HG03354 (cell line): ENCODE measurements around the gene CNN2.
A peak's percentile ranks its signal among the peaks of the same experiment; 100 is the strongest.
"Not testable (repeated sequence)": the region's sequence is repeated elsewhere in the genome, so short reads cannot be mapped to it uniquely, and the experiment has no call there.

Source experiments
- ATAC-seq: cut with Tn5 transposase; IDR thresholded peaks from one replicate; pipeline ENCODE4 v1.9.1; 2021; ENCODE audit warnings: mild to moderate bottlenecking; ENCODE audit not compliant: unreplicated experiment, poor library complexity, severe bottlenecking

Gene CNN2

DNA sequence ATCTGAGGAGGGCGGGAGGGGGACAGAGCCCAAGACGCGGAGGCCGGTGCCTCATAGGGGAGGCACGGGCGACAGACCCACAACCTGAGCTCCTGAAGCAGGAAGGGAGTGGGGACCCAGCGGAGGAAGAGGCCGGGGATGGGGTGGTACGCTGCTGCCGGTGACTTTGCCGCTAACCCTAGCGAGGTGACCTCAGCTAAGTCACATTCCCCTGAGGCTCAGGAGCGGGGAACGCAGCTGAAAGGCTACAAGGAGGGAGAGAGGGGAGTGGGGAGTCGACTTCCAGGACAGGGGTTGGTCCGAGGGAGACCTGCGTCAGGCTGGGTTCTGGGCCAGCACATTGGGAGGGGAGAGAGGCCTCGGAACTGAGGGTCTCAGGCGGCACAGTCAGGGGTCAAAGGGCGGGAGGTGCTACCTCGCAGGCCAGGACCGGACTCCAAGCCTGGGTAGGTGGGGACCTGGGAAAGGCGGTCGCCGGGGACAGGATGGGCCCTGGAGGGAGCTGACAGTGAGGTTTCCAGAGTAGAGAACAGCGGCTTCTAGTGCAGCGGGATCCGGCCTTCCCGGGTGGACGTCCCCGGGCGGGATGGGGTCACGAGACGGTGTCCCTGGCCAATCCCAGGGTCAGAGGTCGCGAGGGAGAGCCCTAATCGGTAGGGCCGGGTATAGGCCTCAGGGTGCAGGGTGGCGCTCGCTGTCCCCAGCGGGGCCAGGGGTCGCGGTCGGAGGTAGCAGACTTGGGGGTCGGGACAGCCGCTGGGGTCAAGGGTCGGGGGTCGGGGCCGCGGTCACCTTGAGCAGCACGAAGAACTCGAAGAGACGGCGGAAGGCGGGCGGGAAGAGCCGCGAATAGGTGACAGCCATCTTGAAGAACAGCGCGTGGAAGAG is 6.2 kb upstream of the CNN2 start:
- no peak for ATAC-seq

DNA sequence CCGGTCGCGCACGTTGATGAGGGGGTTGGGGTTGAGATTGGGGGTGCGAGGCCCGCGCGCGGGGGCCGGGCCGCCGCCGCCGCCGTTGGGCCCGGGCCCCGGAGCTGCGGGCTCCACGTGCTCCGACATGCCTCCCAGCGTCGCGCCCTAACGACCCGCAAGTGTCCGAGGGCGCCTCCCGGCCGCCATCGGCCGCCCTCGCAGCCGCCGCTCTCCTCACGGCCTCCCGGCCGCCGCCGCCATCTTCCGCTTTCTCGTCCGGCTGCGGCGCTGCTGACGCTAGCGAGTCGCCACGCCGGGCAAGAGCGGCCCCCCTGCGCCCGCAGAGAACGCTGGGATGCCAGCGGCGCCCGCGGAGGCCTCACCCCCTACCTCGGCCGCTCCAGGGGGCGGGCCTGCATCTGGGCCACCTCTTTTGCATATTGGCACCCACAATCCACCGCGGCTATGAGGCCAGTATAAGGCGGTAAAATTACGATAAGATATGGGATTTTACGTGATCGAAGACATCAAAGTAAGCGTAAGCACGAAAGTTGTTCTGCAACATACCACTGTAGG is 5.5 kb upstream of the CNN2 start, which contains the start of gene TMEM259:
TMEM259 (minus strand) TSS at position 256 of the 558 bp plus-strand sequence; CDS start at position 129, 127 bp downstream.
- ATAC-seq: peak; percentile 80

DNA sequence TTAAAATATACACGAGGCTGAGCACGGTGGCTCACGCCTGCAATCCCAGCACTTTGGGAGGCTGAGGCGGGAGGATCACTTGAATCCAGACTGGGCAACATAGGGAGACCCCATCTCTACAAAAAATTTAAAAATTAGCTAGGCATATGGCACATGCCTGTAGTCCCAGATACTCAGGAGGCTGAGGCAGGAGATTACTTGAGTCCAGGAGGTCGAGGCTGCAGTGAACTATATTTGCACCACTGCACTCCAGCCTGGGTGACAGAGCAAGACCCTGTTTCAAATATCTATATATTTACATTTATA is 2.6 kb upstream of the CNN2 start:
- ATAC-seq: not testable (repeated sequence)

DNA sequence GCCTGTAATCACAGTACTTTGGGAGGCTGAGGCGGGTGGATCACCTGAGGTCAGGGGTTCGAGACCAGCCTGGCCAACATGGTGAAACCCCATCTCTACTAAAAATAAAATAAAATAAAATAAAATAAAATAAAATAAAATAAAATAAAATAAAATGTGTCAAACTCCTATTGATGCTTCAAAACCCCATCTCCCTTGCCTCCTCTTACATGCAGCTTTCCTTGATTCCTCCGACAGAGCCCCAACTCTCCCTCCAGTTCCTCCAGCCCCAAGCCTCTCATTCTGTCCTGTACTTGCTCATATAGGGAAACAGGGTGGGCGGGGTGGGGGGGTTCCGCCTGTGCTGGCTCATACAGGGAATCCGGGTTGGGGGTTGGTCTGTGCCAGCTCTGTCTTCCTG is 1.3 kb upstream of the CNN2 start:
- ATAC-seq: not testable (repeated sequence)

DNA sequence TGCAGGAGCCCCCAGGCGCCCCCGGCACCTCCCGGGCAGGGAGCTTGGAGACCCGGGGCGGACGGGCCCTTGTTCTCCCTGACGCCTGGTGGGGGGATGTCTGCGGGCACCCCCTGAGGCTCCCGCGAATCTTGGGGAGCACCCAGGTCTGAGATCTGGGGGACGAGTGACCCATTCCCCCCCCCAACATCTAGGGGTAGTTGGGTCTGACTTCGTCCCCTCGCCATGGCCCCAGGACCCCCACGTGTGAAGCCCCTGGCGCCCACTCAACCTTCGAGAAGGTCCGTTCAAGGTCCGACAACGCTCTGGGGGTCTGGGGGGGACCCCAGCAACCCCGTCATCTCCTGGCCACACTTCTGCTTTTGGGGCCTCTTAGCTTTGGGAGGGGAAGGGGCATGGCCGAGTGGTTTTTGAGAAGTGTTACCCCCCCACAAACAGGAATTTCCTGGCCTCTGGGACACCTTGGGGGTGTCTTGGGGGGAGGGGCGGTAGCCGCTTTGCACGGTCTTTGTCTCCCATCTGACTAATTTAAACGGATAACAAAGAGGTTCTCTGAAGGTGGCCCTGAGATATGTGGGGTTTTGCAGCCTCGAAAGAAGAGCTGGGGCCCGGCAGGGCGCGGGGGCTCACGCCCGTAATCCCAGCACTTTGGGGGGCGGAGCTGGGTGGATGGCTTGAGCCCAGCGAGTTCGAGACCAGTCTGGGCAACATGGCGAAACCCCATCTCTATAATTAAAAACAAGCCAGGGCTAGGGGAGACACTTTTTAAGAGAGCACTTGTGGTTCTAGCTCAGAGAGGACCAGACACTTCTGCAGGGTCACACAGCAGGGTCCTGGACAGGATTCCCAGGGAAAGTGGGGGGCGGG is 608 bp downstream of the CNN2 start:
- ATAC-seq: no peak

DNA sequence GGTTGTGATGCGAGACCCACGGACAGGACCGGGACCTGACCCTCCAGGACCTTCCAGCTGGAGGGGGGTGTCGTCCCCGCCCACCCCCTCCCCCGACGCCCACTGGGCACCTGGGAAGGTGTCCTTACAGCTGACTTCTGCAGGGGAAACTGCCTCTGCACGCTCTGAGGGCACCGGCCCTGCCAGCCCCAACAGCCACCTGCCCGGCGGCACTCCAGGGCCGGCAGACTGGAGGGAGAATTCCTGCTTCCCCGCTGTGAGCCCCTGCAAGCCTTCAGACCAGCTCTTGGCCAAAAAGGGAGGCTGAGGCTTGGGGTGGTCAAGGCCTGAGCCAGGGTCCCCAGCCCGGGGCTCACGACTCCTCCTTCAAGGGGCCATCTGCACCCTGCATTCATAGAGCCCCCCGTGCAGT is 1.2 kb downstream of the CNN2 start:
- ATAC-seq: no peak

DNA sequence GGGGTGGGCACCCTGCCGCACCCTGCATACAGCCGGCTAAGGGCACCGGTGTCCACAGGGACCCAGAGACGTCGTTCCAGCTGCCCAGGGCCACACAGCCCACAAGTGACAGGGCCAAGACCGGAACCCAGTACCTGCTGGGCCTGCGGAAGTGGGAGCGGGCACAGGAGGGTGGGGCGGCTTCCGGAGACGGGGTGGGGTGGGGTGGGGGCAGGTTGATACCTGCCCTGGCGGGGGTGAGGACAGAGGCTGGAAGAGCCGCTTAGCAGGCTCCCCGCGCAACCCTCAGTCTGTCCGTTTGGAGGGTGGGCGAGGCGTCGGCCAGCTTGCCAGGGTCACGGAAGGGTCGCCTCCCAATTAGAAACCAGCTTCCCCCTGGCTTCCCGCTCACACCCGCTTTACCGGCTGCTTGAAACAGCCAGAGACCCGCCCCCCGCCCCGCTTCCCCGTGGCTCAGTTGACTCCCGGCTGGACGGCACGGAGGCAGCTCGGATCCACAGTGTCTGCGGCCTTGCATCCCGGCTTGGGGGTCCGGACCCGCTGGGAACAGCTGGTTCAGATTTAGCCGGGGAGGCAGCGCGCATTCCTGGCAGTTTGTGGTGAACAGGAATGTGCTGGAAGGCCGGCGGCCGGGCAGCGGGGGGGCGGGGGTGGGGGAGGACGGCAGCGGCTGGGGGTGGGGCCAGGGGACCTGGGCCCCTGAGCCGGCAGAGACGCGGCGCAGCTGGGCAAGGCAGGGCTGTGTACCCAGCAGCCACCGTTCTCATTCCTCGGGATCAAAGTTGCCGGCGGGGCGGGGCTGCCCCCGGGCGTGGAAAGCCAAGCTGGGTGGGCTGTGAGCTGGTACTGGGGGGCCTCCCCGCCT is 1.9 kb downstream of the CNN2 start:
- no peak for ATAC-seq

DNA sequence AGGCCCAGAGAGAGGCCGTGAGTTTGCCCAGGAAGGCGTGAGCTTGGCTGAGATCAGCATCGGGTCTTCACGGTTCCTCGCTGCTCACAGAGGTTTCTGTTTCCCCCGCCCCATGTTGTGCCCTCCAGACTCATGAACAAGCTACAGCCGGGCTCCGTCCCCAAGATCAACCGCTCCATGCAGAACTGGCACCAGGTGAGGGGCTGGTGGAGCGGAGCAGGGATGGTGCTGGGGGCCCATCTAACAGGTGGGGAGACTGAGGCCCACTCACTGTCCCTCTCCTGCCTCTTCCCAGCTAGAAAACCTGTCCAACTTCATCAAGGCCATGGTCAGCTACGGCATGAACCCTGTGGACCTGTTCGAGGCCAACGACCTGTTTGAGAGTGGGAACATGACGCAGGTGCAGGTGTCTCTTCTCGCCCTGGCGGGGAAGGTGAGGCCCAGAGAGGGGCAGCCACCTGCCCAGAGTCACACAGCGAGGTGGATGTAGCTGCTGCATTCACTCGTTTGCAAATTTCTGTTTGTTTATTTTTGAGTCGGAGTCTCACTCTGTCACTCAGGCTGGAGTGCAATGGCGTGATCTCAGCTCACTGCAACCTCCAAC is 6.0 kb downstream of the CNN2 start:
- ATAC-seq: no peak

DNA sequence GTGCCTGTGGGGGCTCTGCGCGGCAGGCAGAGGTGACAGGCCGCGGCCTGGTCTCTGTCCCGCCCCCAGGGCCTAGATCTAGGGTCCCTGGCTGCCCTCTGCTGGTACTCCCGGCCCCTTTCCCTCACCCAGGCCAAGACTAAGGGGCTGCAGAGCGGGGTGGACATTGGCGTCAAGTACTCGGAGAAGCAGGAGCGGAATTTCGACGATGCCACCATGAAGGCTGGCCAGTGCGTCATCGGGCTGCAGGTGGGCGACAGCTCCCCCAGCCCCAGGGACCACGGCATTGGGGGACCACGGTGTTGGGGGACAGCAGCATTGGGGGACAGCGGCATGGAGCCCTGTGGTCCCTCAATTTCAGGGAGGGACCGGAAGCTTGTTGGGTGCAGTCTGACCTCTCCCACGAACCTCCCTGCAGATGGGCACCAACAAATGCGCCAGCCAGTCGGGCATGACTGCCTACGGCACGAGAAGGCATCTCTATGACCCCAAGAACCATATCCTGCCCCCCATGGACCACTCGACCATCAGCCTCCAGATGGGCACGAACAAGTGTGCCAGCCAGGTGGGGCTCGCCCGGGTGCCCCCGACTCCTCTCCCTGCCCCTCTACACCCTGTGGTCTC is 9.7 kb downstream of the CNN2 start:
- no peak for ATAC-seq

DNA sequence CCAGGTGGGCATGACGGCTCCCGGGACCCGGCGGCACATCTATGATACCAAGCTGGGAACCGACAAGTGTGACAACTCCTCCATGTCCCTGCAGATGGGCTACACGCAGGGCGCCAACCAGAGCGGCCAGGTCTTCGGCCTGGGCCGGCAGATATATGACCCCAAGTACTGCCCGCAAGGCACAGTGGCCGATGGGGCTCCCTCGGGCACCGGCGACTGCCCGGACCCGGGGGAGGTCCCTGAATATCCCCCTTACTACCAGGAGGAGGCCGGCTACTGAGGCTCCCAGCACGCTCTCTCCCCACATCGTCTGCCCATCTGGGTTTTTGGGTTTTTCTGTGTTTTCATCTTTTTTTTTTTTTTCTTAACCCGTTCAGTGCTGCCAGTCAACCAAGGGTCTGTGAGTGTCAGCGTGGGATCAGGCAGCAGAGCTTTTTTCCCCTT is 11.2 kb downstream of the CNN2 start:
- ATAC-seq: no peak

DNA sequence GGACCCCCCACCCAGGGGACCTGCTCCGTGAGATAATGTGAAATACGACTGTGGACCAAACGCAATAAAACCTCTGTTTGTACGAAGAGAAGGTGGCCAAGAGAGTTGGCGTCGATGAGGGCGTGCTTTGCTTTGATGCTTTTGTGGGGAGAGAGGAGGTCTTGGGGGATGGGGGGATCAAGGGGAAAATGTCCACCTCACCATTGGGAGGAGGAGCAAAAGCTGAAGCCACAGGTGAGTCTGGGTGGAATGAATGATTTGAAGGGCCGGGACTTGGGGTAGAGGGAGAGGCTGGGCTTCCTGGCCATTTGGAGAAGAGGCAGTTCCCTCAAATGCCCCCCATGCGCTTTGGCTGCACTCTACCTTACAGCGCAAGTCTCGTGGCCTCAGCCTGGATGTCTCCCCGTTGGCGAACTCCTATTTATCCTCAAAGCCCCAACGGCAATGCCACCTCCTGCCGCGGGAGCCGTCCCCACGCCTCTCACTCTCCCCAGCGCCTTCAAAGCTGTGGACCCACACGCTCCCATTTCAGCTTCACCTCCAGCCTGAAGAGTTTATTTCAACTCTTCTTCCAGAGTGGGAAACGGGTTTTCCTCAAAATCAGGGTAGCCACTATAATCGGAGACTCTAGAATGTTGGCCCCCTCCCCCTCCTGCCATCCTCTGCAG is 12.7 kb downstream of the CNN2 start:
- no peak for ATAC-seq

DNA sequence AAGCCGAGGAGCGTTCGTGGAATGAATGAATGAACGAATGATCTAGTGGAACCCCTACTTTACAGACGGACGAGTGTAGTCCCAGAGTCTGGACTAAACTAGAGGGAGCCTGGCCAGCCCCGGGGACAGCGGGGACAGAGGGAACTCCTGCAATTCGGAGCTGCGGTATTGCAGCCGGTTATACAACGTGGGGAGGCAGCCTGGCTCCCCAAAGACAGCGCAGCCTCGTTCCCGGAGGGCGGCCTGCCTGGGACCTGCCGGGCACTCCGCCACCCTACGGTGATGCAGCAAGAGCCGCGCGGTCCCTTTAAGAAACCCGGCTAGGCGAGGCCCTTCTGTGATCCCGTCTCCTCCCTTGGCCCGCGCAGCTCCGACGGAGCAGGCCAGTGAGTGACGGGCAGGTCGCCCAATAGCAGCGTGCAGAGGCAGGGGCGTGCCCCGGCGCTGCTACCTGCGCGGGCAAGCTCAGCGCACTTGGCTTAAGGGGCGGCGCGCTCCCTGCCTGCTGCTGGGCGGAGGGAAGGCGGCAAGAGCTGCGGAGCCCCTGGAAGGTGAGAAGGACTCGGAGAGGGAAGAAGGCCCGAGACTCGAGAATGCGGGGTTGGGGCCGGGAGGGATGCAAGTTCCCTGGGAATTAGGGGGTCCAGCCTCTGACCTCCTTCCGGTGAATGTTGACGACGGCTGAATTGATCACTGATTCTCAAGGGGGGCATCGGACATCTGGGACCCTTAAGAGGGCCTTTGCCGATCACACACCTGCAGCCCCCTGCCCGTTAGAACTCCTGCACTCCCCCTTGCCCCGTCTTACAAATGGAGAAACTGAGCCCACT is 13.5 kb downstream of the CNN2 start, which contains the start of gene ABCA7:
ABCA7 (plus strand) TSS at position 462 of the 830 bp plus-strand sequence. CDS start 1,255 bp downstream, outside the sequence.
- peak; percentile 74 for ATAC-seq

DNA sequence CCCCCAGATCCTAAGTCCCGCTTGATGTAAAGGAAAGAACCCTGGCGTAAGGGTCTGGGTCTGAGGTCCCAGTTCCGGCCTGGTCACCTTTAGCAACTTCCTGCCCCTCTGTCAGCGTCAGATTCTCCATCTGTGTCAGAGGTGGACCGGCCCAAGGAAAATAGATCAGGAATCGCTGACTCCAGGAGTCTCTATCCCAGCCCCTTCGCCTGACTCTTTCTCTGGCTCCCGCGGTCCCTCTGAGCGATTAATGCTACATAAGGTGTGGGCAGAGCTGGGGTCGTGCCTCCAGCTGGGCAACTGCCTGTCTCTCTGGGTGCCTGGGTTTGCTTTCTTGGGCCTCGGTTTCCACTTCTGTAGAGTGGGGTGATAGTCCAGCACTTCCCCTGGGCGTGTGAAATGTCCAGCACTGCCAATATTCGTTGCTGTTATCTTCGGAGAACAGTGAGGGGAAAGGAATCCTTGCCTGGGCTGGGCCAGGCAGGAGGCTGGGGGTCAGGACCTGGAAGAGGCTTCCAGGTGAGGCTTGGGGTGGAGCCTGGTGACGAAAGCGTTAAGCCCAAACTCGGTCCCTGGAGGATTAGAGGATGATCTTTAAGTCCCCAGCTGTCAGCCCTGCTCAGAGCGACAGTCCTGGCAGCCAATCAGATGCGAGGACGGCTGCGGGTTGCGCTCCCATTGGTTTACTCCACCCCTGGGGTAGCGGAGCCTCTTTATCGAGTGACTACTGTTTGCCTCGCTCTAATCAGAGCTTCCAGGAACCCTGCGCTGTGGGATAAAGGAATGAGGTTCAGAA is 14.3 kb downstream of the CNN2 start:
- peak; percentile 47 for ATAC-seq

DNA sequence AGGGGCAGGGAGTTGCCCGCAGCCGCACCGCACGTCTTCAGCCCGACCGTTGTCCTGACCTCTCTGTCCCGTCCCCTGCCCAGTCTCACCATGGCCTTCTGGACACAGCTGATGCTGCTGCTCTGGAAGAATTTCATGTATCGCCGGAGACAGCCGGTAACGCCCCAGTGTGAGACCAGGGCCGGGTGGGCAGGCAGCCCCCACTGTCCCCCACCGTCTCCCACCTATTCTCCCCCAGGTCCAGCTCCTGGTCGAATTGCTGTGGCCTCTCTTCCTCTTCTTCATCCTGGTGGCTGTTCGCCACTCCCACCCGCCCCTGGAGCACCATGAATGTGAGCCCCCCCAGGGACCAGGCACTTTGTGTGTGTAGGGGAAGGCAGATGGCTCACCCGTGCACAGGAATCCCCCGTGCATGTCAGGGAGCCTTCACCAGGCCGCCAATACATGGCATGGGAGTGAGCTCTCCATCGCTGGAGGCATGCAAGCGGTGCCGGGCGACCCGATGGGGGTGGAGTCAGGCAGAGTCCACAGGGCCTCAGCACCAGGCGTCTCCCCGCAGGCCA is 14.9 kb downstream of the CNN2 start:
- ATAC-seq: no peak

DNA sequence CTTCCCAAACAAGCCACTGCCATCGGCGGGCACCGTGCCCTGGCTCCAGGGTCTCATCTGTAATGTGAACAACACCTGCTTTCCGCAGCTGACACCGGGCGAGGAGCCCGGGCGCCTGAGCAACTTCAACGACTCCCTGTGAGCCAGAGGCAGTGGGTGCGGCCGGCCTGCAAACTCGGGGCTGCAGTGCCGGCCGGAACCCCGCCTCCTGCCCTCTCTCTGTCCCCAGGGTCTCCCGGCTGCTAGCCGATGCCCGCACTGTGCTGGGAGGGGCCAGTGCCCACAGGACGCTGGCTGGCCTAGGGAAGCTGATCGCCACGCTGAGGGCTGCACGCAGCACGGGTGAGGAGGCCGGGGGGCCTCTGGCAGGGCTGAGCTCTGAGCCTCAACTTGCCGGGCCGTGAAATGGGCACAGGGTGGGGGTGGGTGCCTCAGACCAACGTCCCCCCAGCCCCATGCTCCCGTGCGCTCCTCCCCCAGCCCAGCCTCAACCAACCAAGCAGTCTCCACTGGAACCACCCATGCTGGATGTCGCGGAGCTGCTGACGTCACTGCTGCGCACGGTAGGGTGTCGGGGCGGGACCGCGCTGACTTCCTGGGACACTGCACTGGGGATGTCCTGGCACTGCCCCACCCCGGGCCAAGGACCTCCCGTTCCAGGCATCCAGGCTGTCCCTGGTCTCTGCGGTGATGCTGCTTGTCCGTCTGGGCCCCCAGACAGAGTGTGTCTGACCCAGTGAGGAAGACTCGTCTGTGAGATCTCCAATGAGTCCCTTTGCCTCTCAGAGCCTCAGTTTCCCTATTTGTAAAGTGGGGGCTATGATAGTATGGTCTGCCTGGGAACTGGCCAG is 15.7 kb downstream of the CNN2 start:
- no peak for ATAC-seq
